ENCODE measurements around the gene RGSL1. TPM values are rescaled to one million over a fixed set of nuclear protein-coding genes. Genes with fewer than 3 reads are reported as not detected.

Gene RGSL1
- total RNA-seq, 2 donors from 2014 or later: not detected

- Mint-ChIP-seq H3K4me3 (no peak overlapping the region), H3K4me1 (peaks cover 17% of the 10 kb centered on the region), H3K27ac (no peak overlapping the region), H3K27me3 (ENCODE audit: insufficient read depth) (peaks cover 24% of the 10 kb centered on the region), H3K9me3 (no peaks in the 10 kb centered on the region), H3K36me3 (ENCODE audit: low read depth) (no peaks in the 10 kb centered on the region)
- H3K4me1 ChIP-seq (ENCODE audit: control insufficient read depth, insufficient read depth, low read length): peaks cover 5% of the 10 kb centered on the region
- peaks cover 9% of the 10 kb centered on the region for H3K27me3 ChIP-seq (ENCODE audit: control insufficient read depth, insufficient read depth, low read length, poor library complexity, severe bottlenecking)
- peaks cover 13% of the 10 kb centered on the region for H3K36me3 ChIP-seq (ENCODE audit: control insufficient read depth, insufficient read depth, low read length)
- H3K9me3 ChIP-seq (ENCODE audit: control insufficient read depth, low read length): no peaks in the 10 kb centered on the region
- no peak for TF ChIP-seq CTCF (conservative IDR thresholded peaks at IDR 0.05)
- no peak overlapping the region for H3K9ac ChIP-seq (ENCODE audit: extremely low read depth, low read length, poor library complexity, severe bottlenecking)
- no peak overlapping the region for H3K27ac ChIP-seq (ENCODE audit: low read depth, low read length)
- DNase-seq: no peak
- no peak overlapping the region for H3K4me3 ChIP-seq (ENCODE audit: low read length)
- 82 to 83% methylated on average over 5 of the region's 5 CpGs for WGBS, 2 experiments (ENCODE audit: insufficient coverage in 1 of 2, insufficient read length in 1 of 2)
Observed at GRCh38 chr1:182600745-182601415, 150.9 kb downstream of the RGSL1 start.

DNA sequence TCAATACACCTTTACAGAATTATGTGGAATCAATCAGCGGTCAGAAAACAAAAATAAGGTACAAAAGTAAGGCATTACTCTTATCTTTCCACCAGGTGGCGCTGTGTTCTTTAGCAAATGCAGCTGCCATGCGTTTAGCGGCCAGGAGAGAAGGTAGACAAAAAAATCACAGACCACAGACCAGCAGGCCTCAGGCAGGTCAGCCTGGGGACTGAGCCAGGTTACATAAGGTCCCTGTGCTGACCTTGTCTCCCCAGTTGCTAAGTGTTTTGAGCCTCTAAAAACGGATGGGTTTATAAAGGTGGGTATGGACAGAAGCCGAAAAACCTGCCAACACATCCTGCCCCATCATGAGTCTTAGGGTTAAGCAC is 151.5 kb downstream of the RGSL1 start:
- Mint-ChIP-seq H3K27me3 (ENCODE audit: insufficient read depth) (peaks cover 24% of the 10 kb centered on the region), H3K27ac (no peak overlapping the region), H3K9me3 (no peaks in the 10 kb centered on the region), H3K36me3 (ENCODE audit: low read depth) (no peaks in the 10 kb centered on the region), H3K4me1 (peaks cover 17% of the 10 kb centered on the region), H3K4me3 (no peak overlapping the region)
- DNase-seq: peak; percentile 87
- H3K36me3 ChIP-seq (ENCODE audit: control insufficient read depth, insufficient read depth, low read length): peaks cover 13% of the 10 kb centered on the region
- H3K27ac ChIP-seq (ENCODE audit: low read depth, low read length): no peak overlapping the region
- WGBS, 2 experiments (ENCODE audit: insufficient coverage in 1 of 2, insufficient read length in 1 of 2): 23 to 35% methylated on average over 2 to 6 of the region's 6 CpGs
- no peak overlapping the region for H3K9ac ChIP-seq (ENCODE audit: extremely low read depth, low read length, poor library complexity, severe bottlenecking)
- no peak overlapping the region for H3K4me3 ChIP-seq (ENCODE audit: low read length)
- peaks cover 9% of the 10 kb centered on the region for H3K27me3 ChIP-seq (ENCODE audit: control insufficient read depth, insufficient read depth, low read length, poor library complexity, severe bottlenecking)
- H3K9me3 ChIP-seq (ENCODE audit: control insufficient read depth, low read length): no peaks in the 10 kb centered on the region
- peak; percentile 93 for TF ChIP-seq CTCF (conservative IDR thresholded peaks at IDR 0.05)
- peaks cover 5% of the 10 kb centered on the region for H3K4me1 ChIP-seq (ENCODE audit: control insufficient read depth, insufficient read depth, low read length)

GRCh38 chr1:182601913-182602312 is 152.0 kb downstream of the RGSL1 start:
- peaks cover 9% of the 10 kb centered on the region for H3K27me3 ChIP-seq (ENCODE audit: control insufficient read depth, insufficient read depth, low read length, poor library complexity, severe bottlenecking)
- Mint-ChIP-seq H3K4me3 (no peak overlapping the region), H3K4me1 (peaks cover 17% of the 10 kb centered on the region), H3K27me3 (ENCODE audit: insufficient read depth) (peaks cover 25% of the 10 kb centered on the region), H3K9me3 (no peaks in the 10 kb centered on the region), H3K27ac (no peak overlapping the region), H3K36me3 (ENCODE audit: low read depth) (no peaks in the 10 kb centered on the region)
- no peak overlapping the region for H3K4me3 ChIP-seq (ENCODE audit: low read length)
- H3K9ac ChIP-seq (ENCODE audit: extremely low read depth, low read length, poor library complexity, severe bottlenecking): no peak overlapping the region
- H3K27ac ChIP-seq (ENCODE audit: low read depth, low read length): no peak overlapping the region
- H3K9me3 ChIP-seq (ENCODE audit: control insufficient read depth, low read length): no peaks in the 10 kb centered on the region
- TF ChIP-seq CTCF (conservative IDR thresholded peaks at IDR 0.05): no peak
- DNase-seq: no peak
- 76 to 92% methylated on average over 2 to 4 of the region's 4 CpGs for WGBS, 2 experiments (ENCODE audit: insufficient coverage in 1 of 2, insufficient read length in 1 of 2)
- H3K4me1 ChIP-seq (ENCODE audit: control insufficient read depth, insufficient read depth, low read length): peaks cover 5% of the 10 kb centered on the region
- peaks cover 13% of the 10 kb centered on the region for H3K36me3 ChIP-seq (ENCODE audit: control insufficient read depth, insufficient read depth, low read length)
